ENCODE measurements around the gene MYO5B. TPM values are rescaled to one million over a fixed set of nuclear protein-coding genes. Genes with fewer than 3 reads are reported as not detected.

The MYO5B gene
- total and polyA plus RNA-seq, 9 of the 15 experiments (the other 6 are each of a cell fraction or from before 2014, with no cell fraction given), result 0.07 to 0.42 (median 0.28) TPM

DNA sequence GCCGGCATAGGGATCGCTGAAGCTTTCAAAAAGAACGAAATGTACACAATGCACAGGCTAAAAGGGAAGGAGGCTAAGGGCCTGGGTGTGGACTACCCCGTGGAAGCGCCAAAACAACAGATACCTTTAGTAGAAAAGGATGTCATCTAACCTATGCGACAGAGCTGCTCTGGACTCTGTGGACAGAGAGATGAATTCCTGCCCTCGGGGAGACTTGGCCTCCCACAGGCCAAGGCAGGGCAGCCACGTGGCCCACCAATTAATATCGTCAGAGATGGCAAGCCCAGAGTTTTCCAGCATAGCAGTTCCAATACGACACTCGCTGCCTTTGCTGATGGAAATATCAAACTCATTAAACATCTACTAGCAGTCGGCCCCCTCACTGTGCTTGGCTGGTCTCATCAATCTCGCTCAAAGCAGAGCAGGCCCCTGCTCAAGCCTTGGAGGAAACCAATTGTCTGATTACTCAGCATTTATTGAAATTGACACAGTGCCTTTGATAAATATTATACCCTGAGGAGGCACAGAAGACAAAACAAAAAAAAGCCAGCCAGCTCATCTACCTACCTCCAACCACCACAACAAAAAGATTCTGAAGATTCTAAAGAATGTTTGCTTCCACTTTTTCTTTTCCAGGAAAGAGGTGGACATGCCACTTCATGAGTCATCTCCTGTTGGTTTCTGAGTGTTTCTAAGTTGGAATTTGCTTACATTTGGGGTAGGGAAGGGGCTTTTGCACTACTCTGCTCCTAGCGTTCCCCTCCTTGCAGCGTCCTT, 302.6 kb downstream of the MYO5B start:
- no peak for DNase-seq (ENCODE audit: extremely low read depth in 1 of 4, low spot score in 3 of 4)
- Histone ChIP-seq H3K9me3 (replicated peaks; ENCODE audit: control insufficient read depth, insufficient read depth, low read depth, low read length) (no peaks in the 10 kb centered on the region), H3K27ac (ENCODE audit: extremely low read depth, low read depth, low read length) (no peak overlapping the region), H3K27me3 (ENCODE audit: control insufficient read depth in 2 of 2, insufficient read depth in 2 of 2, low read length in 2 of 2) (peaks cover 0 to 5% of the 10 kb centered on the region in 2 experiments; a peak in 1 of 5 replicates), H3K4me3 (no peak overlapping the region), H3K9ac (ENCODE audit: insufficient read depth in 1 of 2, low read depth in 2 of 2, low read length in 2 of 2) (no peak overlapping the region), H3K4me1 (replicated peaks in 1 of 2; ENCODE audit: control insufficient read depth in 2 of 2, insufficient read depth in 2 of 2, low read length in 2 of 2) (no peaks in the 10 kb centered on the region), H3K4me2 (ENCODE audit: insufficient read depth, low read length) (no peak overlapping the region), H4K20me1 (replicated peaks; ENCODE audit: control insufficient read depth, insufficient read depth, low read length) (no peaks in the 10 kb centered on the region), H3K79me2 (ENCODE audit: control insufficient read depth, insufficient read depth, low read length) (no peaks in the 10 kb centered on the region), H2AFZ (ENCODE audit: low read depth, low read length) (no peak overlapping the region), H3K36me3 (ENCODE audit: control insufficient read depth, insufficient read depth, low read length) (no peaks in the 10 kb centered on the region), H3K9me1 (ENCODE audit: control insufficient read depth, insufficient read depth, low read length) (no peaks in the 10 kb centered on the region)
- no peak for FAIRE-seq
- BruUV-seq (replicated peaks), result no TSS peak
- ChIA-PET CTCF (ENCODE audit: low intra/inter-chr PET ratio) (interaction anchor here (0.7 kb wide), 1 partner anchor 748 kb away, joined by 3 read pairs; no protein-coding TSS in a partner anchor), POLR2A (no interaction called here)
- ATAC-seq, result no peak
- in situ Hi-C loops (cut with MboI) (no loop called here), intact Hi-C loops (cut with micrococcal nuclease) (no loop called here)
- TF ChIP-seq MAFG (tag; conservative IDR thresholded peaks at IDR 0.05), result peak; percentile 33; the same call in 1 of the 2 replicates
- 0 out of 2 replicates have a peak, but pooled peaks have one; percentile 15 for TF ChIP-seq MAFF (IDR thresholded peaks at IDR 0.05; ENCODE audit: low read length)
- no peak for TF ChIP-seq L3MBTL2 (IDR thresholded peaks at IDR 0.05)
- no peak for TF ChIP-seq ESRRA (IDR thresholded peaks at IDR 0.05; ENCODE audit: borderline replicate concordance, low read depth)
- TF ChIP-seq ZNF561 (CRISPR knock-in tag; conservative IDR thresholded peaks at IDR 0.05), result no peak
- TF ChIP-seq HNRNPH1 (optimal IDR thresholded peaks at IDR 0.05; ENCODE audit: low read depth, low read length), result no peak
- no peak for TF ChIP-seq THRAP3 (IDR thresholded peaks at IDR 0.05; ENCODE audit: borderline replicate concordance)
- no peak for TF ChIP-seq BRD4 (IDR thresholded peaks at IDR 0.05)
- TF ChIP-seq JUND (IDR thresholded peaks at IDR 0.05; ENCODE audit: borderline replicate concordance, low read depth, low read length), result 0 out of 2 replicates have a peak, but pooled peaks have one; percentile 12
- no peak for TF ChIP-seq JUND (tag; IDR thresholded peaks at IDR 0.05; ENCODE audit: borderline replicate concordance, low read depth, low read length)
- peak; percentile 47; the same call in 1 of the 2 replicates for TF ChIP-seq ZNF316 (IDR thresholded peaks at IDR 0.05)
- peak; percentile 30; the same call in 1 of the 2 replicates for TF ChIP-seq C11orf30 (IDR thresholded peaks at IDR 0.05; ENCODE audit: low read depth)
- TF ChIP-seq FOSL1 (tag; conservative IDR thresholded peaks at IDR 0.05), result peak; percentile 48; the same call in 1 of the 2 replicates
- TF ChIP-seq ILF3 (IDR thresholded peaks at IDR 0.05; ENCODE audit: borderline replicate concordance), result no peak
- 3% methylated on average over 13 of the region's 15 CpGs for WGBS (ENCODE audit: insufficient coverage, low coverage, missing lambda C conversion rate)
